Tibial nerve (tissue), 4 donors: ENCODE data around the gene TBP.
A peak's percentile ranks its signal among the peaks of the same experiment; 100 is the strongest.

ENCODE experiments used
- CTCF ChIP-seq, 5 experiments: fragments of 200-600 bp in 3 of 5; fragments of 450-650 bp in 2 of 5; sonication (generic) in 3 of 5; IDR thresholded peaks; one replicate each; pipeline ENCODE4 v1.5.1; 2016 to 2019; ENCODE audit warnings: antibody characterized with exemption in 5 of 5, mild to moderate bottlenecking in 3 of 5, moderate library complexity in 2 of 5
- EP300 ChIP-seq, 2 donors: sonication (generic); formaldehyde crosslinking; IDR thresholded peaks; one replicate each; pipeline ENCODE4 v1.6.1; 2017; ENCODE audit warnings: antibody characterized with exemption in 2 of 2, mild to moderate bottlenecking in 1 of 2
- POLR2A ChIP-seq, 2 donors: fragments of 450-650 bp; IDR thresholded peaks; one replicate each; pipeline ENCODE4 v1.6.1; 2017; ENCODE audit warnings: antibody characterized with exemption in 2 of 2, mild to moderate bottlenecking in 2 of 2, moderate library complexity in 2 of 2

GRCh38 chr6:170554013-170554795 is at the start of gene TBP:
- TF ChIP-seq CTCF (IDR thresholded peaks at IDR 0.05) (peak in 1 of 5 experiments; percentile 34), EP300 (IDR thresholded peaks at IDR 0.05) (peak; percentile 96 to 97), POLR2A (IDR thresholded peaks at IDR 0.05) (peak; percentile 7 to 31)
